GM18519 (cell line): ENCODE data around the gene RRP1.
"Not testable (repeated sequence)": the region's sequence is repeated elsewhere in the genome, so short reads cannot be mapped to it uniquely, and the experiment has no call there.

ENCODE experiments used
- ATAC-seq: cut with Tn5 transposase; IDR thresholded peaks from one replicate; pipeline ENCODE4 v1.9.1; 2021; ENCODE audit warnings: mild to moderate bottlenecking, moderate library complexity; ENCODE audit not compliant: unreplicated experiment, low FRiP score

The RRP1 gene

DNA sequence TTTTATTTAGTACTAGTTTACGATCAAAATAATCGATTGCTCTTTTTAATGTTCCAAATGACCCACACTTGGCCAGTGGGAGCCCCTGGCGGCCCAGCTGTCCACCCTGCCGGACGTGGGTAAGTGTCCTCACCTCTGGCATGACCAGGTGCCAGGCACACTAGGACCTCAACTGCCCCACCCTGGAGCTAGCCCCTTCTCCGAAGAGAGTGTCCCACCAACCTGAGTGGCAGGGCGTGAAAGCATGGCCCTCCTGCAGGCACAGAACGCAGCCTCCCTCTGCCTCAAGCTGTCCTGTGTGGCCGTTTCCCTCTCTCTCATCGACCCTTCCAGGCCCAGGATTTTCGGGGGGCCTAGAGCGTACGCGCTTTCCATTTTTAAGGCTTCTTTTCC, 42.8 kb downstream of the RRP1 start:
- ATAC-seq: no peak

DNA sequence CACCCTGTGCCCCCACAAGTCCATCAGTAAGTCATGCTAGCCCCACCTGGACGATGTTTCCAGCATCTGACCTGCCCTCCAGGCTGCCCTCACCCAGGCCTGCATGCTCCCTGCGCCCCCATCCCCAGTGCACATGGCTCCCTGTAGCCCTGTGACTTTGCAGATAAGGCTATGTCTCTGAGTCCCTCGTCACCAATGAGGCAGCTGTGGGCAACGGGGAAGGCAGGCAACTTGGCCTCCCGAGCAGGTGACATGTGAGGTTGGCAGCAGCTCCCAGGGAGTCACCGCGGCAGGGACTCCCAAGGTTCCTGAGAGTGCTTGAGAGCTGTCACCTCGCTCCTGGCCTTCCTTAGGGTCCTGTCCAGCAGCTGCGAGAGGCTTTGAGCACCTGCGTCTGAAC, 43.3 kb downstream of the RRP1 start:
- ATAC-seq: no peak

DNA sequence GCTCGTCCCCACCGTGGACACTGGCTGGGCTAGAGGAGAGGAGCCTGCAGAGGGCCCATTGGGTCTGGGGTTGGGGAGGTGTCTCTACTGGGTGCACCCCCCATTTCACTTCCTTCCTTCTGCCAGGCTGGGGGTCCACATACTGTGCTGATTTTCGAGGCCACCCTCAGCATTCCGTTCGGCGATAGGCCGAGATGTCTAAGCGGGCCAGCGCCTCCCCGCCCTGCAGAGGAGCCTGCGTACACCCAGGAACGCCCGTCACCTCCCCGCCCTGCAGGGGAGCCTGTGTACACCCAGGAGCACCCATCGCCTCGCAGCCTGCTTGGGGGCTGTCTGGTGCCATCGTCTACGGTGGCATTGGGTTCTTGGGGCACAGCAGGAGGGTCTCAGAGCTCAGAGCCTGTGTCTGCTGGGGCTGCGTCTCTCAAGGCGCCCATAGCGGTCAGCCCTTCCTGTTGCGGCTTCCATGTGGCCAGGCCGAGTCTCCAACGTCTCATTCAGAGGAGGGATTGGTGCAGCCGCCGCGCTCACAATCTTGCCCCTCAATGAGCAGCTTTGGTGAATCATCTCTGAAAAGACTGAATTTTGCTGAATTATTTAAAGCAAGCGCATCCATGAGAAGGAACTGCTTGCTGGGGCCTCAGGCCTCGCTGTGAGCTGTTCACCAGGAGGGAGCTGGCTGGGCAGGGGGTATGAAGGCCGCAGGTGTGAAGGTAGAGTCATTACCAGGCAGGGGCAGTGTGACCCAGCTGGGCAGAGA, 44.9 kb downstream of the RRP1 start:
- ATAC-seq: no peak

DNA sequence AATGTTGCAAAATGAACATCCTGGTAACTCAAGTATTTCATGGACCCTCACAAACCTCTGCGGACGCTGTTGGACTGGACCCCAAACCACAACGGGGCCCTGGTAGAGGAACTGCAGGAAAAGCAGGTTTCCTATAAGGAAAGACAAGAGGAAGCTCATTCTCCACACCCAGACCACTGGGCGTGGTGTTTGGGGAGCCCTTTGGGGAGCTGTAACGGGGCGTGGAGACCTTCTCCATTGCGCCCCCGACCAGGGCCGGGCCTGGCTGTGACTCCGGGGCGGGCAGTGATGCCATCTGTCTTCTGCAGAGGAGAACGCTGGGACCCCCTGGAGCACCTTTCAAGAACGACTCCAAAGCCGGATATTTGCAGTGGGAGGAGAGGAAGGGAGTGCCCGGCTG, 45.7 kb downstream of the RRP1 start:
- ATAC-seq: no peak

DNA sequence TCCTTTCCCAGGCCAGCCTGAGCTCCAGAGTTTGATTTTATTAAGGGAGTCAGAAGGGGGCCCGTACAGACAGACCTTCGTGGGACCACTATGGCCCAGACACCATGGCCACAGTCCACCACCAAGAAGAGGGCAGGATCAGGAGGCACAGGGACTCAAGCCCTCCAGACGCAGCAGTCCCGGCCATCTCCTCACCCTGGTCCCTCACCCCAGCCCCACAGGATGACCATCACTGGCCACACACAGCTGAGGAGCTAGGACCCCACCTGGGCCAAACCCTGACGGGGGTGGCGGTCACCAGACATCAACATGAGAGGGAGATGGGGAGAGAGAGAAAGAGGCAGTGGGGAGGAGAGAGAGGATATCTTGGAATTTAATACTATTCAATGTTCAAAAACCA, 46.5 kb downstream of the RRP1 start:
- no peak for ATAC-seq

DNA sequence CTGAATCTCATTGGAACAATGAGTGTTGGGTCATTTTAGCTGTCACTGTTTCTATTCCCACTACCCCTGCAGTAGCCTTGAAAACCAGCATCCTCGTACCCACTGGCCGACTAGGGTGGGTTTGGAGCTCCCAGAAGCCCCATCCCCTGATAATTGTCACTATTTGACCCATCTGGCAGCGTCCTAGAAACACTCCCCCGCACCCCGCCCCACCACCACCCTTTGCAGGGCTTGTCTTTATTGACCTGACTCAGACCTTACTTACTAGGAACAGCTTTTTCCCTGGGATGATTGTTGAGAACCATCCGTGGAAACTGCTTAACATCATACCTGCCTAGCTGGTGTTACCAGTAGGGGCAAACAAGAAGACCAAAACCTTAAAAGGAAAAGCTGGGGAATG, 47.2 kb downstream of the RRP1 start:
- no peak for ATAC-seq

DNA sequence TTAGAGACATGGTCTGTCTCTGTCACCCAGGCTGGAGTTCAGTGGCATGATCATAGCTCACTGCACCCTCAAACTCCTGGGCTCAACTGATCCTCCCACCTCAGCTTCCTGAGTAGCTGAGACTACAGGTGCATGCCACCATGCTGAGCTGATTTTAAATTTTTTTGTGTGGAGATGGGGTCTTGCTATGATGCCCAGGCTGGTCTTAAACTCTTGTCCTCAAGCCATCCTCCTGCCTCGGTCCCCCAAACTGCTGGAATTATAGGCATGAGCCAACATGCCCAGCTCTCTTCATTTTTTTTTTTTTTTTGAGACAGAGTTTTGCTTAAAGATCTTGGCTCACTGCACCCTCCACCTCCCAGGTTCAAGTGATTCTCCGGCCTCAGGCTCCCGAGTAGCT, 50.9 kb downstream of the RRP1 start:
- no peak for ATAC-seq

DNA sequence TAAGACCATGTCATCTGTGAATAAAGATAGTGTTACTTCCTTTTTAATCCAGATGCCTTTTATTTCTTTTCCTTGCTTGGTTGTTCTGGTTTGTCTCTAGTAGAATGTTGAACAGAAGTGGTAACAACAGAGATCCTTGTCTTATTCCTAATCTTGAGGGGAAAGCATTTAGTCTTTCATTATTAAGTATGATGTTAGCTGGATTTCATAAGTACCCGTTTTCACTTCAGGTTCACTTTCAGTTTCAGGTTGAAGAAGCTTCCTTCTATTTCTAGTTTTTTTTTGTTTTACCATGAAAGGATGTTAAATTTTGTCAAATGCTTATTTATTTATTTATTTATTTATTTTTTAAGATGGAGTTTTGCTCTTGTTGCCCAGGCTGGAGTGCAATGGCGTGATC, 53.4 kb downstream of the RRP1 start:
- no peak for ATAC-seq

DNA sequence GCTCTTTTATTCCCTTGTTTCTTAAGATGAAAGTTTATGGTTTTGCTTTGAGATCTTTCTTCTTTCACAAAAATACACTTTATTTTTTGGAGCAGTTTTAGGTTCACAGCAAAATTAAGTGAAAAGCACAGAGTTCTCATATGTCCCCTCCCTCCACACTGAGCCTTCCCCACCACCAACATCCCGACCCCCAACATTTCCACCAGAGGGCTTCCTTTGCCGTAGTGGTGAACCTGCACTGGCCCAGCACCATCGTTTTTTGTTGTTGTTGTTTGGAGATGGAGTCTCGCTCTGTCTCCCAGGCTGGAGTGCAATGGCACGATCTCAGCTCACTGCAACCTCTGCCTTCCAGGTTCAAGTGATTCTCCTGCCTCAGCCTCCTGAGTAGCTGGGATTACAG, 55.5 kb downstream of the RRP1 start:
- not testable (repeated sequence) for ATAC-seq

DNA sequence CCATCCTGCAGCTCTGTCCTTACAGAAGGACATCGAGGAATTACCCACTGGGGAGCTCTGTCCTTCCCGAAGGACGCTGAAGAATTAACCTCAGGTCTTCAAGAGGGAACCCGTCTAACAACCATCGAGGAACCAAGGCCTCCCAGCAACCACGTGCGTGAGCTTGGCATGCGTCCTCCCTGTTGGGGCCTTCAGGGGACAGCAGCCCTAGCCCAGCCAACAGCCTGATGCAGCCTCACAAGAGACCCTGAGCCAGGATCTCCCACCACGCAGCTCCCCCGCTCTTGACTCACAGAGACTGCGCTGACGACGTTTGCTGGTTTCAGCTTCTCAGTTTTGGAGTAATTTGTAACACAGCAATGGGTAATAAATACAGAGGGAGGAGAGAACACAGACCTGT, 56.0 kb downstream of the RRP1 start:
- ATAC-seq: no peak

DNA sequence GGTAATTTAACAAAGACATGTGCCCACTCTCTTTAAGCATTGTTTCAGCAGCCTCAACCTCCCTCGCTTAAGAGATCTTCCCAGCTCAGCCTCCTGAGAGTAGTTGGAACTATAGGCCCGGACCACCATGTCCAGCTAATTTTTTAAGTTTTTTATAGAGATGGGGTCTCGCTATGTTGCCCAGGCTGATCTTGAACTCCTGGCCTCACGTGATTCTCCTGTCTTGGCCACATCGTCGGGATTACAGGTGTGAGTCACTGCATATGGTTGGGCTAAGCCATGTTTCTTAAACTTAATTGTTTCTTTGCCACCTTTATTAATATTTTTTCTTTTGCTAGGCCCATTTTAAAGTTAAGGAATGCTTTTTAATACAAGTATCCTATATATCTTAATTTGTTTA, 57.1 kb downstream of the RRP1 start:
- no peak for ATAC-seq

DNA sequence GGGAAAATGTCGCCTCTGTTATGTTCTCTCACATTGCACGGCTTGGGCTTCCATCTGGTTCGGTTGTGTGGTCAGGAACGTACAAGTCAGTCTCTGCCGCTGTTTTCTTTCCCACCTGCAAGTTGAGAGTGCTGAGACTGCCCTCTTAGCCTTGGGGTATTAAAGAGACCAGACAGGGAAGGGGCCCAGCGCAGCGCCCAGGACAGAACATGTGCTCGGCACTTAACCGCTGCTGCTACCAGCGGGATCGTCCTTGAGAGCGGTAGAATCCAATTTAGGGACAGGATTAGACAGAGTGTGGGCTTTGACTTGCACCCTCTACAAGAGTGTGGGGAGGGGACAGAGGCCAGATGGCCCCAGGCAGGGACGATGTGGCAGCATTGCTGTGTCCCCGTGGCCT, 57.9 kb downstream of the RRP1 start:
- ATAC-seq: no peak

DNA sequence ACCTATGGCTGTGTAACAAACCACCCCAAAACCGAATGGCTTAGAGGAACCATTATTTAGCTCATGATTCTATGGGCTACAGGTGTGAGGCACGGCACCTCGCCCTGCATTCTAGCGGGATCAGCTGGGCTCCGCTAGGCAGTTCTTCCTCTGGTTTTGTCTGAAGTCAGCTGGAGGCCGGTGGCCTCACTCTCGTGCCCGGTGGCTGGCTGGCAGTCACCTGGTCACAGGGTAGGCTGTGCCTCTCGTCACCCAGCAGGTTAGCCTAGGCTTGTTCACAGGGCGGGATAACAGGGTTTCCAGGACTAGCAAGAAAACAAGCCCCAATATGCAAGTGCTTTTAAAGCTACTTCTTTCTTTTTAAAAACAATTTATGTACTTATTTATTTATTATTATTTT, 59.4 kb downstream of the RRP1 start:
- no peak for ATAC-seq

DNA sequence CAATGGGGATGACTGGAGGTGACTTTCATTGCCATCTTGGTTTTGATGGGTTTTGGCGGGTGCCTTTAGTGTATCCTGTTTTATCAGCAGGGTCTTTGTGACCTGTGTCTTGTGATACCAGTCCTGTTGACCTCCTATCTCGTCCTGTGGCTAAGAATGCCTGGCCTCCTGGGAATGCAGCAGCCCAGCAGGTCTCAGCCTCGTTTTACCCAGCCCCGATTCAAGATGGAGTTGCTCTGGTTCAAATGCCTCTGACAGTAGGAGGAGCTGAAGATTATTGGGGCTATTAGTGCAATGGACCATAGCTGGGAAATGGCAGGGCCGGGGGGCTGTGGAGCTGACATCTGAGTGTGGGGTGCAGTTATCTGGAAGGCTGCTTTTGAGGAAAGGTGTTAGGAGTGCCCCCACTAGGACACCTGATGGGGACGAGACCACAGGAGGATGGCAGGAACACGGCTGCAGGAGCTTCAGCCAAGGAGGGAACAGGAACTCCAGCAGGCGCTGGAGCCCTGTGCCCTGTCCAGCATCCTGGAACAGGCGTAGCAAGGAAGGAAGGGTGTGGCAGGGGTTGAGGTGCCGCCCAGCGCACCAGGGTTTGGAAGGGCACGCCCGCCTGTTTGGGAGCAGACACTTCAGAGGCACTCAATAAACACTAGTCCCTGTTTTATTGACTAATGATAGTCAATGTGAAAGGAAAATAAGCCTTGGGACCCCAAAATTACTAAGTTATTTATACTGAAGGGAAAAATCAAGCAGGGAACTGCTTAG, 60.3 kb downstream of the RRP1 start:
- ATAC-seq: no peak

DNA sequence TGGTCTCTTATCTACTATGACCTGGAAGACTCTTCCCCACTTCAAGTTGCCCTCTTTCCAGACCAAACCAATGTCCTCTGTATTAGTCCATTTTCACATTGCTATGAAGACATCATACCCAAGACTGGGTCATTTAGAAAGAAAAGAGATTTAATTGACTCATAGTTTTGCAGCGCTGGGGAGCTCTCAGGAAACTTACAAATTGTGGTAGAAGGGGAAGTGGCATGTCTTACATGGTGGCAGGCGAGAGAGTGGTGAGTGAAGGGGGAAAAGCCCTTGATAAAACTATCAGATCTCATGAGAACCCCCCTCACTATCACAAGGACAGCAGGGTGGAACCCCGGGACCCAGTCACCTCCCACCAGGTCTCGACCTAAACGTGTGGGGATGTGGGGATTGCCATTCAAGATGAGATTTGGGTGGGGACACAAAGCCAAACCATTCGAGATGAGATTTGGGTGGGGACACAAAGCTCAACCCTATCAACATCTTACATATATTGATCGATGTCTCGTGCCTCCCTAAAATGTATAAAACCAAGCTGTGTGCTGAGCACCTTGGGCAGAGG, 61.4 kb downstream of the RRP1 start:
- no peak for ATAC-seq

DNA sequence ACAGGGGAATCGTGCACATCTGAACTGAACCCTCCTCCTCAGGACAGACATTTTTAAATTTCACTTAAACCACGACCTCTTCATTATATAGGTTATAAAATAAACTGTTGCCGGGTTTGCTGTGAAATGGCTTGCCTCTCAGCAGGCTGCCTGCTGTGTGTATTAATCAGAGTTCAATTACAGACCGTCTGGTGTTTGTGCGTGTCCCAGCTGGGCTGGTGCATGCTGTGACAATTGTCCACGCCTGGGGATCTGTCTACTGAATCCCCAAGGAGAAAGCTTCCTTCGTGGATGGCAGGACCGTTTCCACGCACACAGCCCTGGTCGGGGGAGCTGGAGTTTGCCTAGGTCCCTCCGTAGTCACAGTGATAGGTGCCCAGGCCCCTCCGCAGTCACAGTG, 62.2 kb downstream of the RRP1 start:
- ATAC-seq: no peak

DNA sequence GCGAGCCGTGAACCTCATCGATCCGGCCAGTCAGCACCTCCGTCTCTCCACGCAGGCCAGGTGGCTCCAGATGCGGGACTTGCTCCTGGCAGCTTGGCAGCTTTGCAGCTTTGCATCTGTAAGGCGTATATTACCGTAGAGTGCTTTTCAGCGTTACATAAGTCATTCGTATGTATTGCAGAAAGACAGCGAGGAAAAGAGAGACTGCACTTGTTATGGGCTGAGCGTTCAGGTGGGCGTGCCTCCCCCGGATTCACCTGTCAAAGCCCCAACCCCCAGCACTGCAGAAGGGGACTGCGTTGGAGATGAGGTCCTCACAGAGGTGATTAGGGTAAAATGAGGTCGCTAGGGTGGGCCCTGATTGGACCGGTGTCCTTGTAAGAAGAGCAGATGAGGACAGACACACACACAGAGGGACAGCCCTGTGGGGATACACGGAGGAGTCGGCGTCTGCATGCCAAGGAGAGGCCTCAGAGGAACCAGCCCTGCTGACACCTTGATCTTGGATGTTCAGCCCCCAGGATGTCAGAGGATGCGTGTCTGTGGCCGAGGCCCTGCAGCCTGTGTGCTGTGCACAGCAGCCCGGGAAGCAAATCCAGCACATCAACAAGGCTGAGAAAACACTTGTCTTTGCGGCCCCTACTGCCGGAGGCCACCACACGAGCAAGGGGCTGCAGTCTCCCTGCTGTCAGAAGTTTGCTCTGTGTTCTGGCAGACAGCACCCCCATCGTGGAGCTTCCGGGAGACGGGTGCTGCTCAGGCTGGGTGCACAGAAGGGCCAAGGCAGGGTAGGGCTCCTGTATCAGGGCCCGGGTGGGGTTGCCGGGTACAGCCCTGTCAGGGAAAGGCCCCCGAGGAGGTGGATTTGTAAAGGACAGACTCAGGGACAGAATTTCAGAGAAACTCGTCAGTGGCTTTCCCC, 64.7 kb downstream of the RRP1 start:
- ATAC-seq: no peak
